ENCODE data around the gene PDLIM4. TPM values are rescaled to one million over a fixed set of nuclear protein-coding genes. Genes with fewer than 3 reads are reported as not detected.

Gene PDLIM4
- total and polyA plus RNA-seq, 11 donors: 2.4 to 16.9 (median 8.1) TPM

DNA sequence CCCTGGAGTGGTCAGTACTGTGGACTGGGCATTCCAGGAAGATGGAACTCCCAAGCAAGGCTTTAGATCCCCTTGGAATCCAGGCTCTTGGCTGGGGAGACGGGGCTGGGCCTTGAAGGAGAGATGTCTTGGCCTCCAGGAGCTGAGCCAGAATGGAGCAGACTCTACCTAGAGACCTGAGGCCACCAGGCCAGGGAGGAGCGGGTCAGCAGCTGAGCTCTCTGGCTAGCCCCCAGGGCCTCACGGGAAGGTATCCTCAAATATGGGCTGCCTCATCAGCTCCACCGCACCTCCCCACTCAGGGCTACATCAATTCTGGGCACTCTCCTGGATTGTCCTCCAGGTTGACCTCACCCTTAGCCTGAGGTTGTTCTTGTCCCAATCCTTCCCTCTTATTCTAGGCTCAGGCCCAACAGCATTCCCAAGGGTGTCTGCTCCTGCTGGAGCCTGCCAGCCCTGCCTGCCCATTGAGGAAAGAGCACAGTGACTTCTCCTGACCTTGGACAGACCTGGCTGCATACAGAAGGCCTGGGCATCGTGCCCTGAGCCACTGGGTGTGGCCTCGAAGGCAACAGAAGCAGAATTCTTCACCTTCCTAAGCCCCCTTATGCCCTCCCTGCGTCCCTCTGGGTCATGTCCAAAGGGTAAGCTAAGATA is 3.0 kb upstream of the PDLIM4 start:
- intact Hi-C loops (cut with DNase I): no loop called here
- 31 to 33% (median 32%) methylated on average over 4 to 7 of the region's 7 CpGs for WGBS, 4 donors
- Histone ChIP-seq H3K4me3 (no peak overlapping the region), H3K9me3 (no peaks in the 10 kb centered on the region), H3K4me1 (peaks cover 0 to 37% (median 18%) of the 10 kb centered on the region in 12 donors), H3K27ac (peak overlapping the region in 8 of 12 donors; percentile 9 to 58 (median 46)), H3K36me3 (no peaks in the 10 kb centered on the region), H3K27me3 (peaks cover 0 to 14% (median 0%) of the 10 kb centered on the region in 9 donors)
- ATAC-seq (peak; percentile 61 to 81 (median 69)), DNase-seq (peak; percentile 56 to 85 (median 77))
- TF ChIP-seq, protein P1, sequence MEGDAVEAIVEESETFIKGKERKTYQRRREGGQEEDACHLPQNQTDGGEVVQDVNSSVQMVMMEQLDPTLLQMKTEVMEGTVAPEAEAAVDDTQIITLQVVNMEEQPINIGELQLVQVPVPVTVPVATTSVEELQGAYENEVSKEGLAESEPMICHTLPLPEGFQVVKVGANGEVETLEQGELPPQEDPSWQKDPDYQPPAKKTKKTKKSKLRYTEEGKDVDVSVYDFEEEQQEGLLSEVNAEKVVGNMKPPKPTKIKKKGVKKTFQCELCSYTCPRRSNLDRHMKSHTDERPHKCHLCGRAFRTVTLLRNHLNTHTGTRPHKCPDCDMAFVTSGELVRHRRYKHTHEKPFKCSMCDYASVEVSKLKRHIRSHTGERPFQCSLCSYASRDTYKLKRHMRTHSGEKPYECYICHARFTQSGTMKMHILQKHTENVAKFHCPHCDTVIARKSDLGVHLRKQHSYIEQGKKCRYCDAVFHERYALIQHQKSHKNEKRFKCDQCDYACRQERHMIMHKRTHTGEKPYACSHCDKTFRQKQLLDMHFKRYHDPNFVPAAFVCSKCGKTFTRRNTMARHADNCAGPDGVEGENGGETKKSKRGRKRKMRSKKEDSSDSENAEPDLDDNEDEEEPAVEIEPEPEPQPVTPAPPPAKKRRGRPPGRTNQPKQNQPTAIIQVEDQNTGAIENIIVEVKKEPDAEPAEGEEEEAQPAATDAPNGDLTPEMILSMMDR (IDR thresholded peaks at IDR 0.05): no peak
- no peak for TF ChIP-seq POLR2A (IDR thresholded peaks at IDR 0.05)

DNA sequence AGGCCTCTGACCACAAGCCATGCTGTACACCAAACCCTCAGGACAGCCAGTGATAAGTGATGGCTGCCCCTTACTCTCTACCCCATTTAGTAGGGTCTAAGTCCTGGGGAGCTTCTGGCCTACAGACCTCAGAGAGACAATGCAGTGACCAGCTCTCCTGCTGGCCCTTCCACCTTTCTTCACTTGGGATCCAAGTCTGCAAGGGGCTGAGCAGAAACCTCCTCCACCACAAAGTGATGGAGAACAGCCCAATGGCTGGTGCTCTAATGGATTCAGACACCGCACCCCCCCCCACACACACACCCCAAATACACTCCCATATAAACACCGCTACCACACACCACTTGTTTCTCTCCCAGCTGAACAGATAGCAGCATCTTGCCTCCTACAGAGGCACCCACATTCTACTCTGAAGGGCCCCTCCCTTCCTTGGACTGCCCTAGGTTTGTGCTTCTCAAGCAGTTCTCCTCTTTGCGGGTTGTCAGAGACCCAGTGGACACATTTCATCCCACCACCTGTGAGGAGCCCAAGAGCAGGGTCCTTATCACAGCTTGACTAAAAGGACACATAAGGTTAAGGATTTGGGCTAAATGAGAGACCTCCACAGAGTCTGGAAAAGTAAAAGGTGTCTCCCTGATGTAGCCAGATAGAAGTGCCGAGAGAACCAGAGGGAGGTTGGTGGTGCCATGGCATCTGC is 1.3 kb upstream of the PDLIM4 start:
- DNase-seq: no peak
- Histone ChIP-seq H3K27ac (peak overlapping the region in 1 of 12 donors; percentile 97), H3K4me3 (no peak overlapping the region), H3K4me1 (peaks cover 0 to 55% (median 35%) of the 10 kb centered on the region in 12 donors), H3K27me3 (peaks cover 0 to 14% (median 0%) of the 10 kb centered on the region in 9 donors), H3K9me3 (no peaks in the 10 kb centered on the region), H3K36me3 (no peaks in the 10 kb centered on the region)
- intact Hi-C loops (cut with DNase I): no loop called here
- WGBS, 4 donors: 97 to 100% (median 98%) methylated on average over 4 of the region's 4 CpGs
- no peak for ATAC-seq
- TF ChIP-seq, protein P1 (IDR thresholded peaks at IDR 0.05): no peak
- TF ChIP-seq POLR2A (IDR thresholded peaks at IDR 0.05): no peak

DNA sequence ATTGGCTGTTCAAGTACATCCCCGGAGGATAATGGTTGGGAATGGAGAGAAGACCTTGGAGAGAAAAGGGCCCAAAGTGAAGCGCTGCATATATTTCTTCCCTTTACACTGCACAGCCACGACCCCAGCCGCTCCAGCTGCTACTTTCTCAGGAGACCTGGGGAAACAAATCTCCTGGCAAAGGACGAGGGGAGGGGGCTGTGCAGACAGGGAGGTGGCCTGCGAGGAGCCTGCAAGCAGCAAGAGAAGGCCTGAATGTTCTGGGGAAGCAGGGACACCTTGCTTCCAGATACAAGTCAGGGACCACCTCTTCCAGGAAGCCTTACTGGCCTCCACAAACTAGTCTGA is 739 bp upstream of the PDLIM4 start:
- DNase-seq: no peak
- TF ChIP-seq, protein P1 (IDR thresholded peaks at IDR 0.05): no peak
- no peak for TF ChIP-seq POLR2A (IDR thresholded peaks at IDR 0.05)
- 93 to 98% (median 95%) methylated on average over 6 of the region's 6 CpGs for WGBS, 4 donors
- Histone ChIP-seq H3K27me3 (peaks cover 0 to 14% (median 0%) of the 10 kb centered on the region in 9 donors), H3K4me1 (peaks cover 0 to 60% (median 39%) of the 10 kb centered on the region in 12 donors), H3K9me3 (no peaks in the 10 kb centered on the region), H3K27ac (peak overlapping the region in 2 of 12 donors; percentile 50 to 97), H3K36me3 (no peaks in the 10 kb centered on the region), H3K4me3 (peak overlapping the region in 4 of 12 donors; percentile 52 to 77 (median 67))
- no peak for ATAC-seq
- intact Hi-C loops (cut with DNase I): no loop called here

Data from heart left ventricle (tissue), 16 donors.